Progenitor cell of endocrine pancreas (in vitro differentiated cells): ENCODE data around the gene DNPH1. TPM values are rescaled to one million over a fixed set of nuclear protein-coding genes. Genes with fewer than 3 reads are reported as not detected.

ENCODE experiments used
- DNase-seq: peaks from one replicate; pipeline ENCODE4 v3.0.0; 2021; ENCODE audit warnings: low spot score; ENCODE audit not compliant: unreplicated experiment
- H3K27ac Mint-ChIP-seq: 2 replicates; pipeline ENCODE4 v1.8.0; 2021; ENCODE audit warnings: mild to moderate bottlenecking, moderate library complexity, mixed read lengths
- H3K27me3 Mint-ChIP-seq: 2 replicates; pipeline ENCODE4 v1.8.0; 2021; ENCODE audit warnings: mixed read lengths
- H3K36me3 Mint-ChIP-seq: 2 replicates; pipeline ENCODE4 v1.8.0; 2022; ENCODE audit warnings: mixed read lengths; ENCODE audit not compliant: insufficient read depth
- H3K4me1 Mint-ChIP-seq: 2 replicates; pipeline ENCODE4 v1.8.0; 2021; ENCODE audit warnings: low read depth, mixed read lengths
- H3K4me3 Mint-ChIP-seq: 2 replicates; pipeline ENCODE4 v1.8.0; 2021; ENCODE audit warnings: low read depth, mild to moderate bottlenecking, moderate library complexity, mixed read lengths
- H3K9me3 Mint-ChIP-seq: 2 replicates; pipeline ENCODE4 v1.8.0; 2021; ENCODE audit warnings: low read depth, mixed read lengths
- total RNA-seq: library from RNA; stranded (reverse); gene quantifications from 2 replicates; pipeline ENCODE4 v1.2.1, GENCODE V29; 2021
- TF ChIP-seq, protein P1 (sequence below): fragments of 200-600 bp; sonication (generic); IDR thresholded peaks from one replicate; pipeline ENCODE4 v1.5.0; 2021; ENCODE audit warnings: antibody characterized with exemption, mild to moderate bottlenecking; ENCODE audit not compliant: unreplicated experiment

DNPH1 gene
- total RNA-seq, 1 donor from 2014 or later, result 33.9 TPM

DNA sequence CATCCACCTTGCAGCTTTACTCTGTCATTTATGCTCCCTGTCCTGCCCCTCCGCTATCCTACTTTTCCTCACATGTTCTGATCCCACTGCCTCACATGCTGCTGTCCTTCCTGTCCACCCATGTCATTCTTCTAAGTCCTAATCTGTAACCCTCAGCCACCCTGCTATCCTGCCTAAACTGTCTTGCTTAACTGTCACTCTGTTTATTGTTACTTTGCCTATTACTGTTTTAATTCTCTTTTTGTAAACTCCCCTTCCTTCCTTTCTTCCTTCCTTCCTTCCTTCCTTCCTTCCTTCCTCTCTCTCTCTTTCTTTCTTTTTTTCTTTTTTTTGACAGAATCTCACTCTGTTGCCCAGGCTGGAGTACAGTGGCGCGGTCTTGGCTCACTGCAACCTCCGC lies 45.8 kb downstream of the DNPH1 start:
- TF ChIP-seq, protein P1, sequence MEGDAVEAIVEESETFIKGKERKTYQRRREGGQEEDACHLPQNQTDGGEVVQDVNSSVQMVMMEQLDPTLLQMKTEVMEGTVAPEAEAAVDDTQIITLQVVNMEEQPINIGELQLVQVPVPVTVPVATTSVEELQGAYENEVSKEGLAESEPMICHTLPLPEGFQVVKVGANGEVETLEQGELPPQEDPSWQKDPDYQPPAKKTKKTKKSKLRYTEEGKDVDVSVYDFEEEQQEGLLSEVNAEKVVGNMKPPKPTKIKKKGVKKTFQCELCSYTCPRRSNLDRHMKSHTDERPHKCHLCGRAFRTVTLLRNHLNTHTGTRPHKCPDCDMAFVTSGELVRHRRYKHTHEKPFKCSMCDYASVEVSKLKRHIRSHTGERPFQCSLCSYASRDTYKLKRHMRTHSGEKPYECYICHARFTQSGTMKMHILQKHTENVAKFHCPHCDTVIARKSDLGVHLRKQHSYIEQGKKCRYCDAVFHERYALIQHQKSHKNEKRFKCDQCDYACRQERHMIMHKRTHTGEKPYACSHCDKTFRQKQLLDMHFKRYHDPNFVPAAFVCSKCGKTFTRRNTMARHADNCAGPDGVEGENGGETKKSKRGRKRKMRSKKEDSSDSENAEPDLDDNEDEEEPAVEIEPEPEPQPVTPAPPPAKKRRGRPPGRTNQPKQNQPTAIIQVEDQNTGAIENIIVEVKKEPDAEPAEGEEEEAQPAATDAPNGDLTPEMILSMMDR, result no peak
- Mint-ChIP-seq H3K4me1 (peaks cover 16% of the 10 kb centered on the region), H3K27ac (no peak overlapping the region), H3K4me3 (peak overlapping the region; percentile 87), H3K9me3 (no peaks in the 10 kb centered on the region), H3K27me3 (no peaks in the 10 kb centered on the region), H3K36me3 (peaks cover 11% of the 10 kb centered on the region)
- DNase-seq, result no peak

DNA sequence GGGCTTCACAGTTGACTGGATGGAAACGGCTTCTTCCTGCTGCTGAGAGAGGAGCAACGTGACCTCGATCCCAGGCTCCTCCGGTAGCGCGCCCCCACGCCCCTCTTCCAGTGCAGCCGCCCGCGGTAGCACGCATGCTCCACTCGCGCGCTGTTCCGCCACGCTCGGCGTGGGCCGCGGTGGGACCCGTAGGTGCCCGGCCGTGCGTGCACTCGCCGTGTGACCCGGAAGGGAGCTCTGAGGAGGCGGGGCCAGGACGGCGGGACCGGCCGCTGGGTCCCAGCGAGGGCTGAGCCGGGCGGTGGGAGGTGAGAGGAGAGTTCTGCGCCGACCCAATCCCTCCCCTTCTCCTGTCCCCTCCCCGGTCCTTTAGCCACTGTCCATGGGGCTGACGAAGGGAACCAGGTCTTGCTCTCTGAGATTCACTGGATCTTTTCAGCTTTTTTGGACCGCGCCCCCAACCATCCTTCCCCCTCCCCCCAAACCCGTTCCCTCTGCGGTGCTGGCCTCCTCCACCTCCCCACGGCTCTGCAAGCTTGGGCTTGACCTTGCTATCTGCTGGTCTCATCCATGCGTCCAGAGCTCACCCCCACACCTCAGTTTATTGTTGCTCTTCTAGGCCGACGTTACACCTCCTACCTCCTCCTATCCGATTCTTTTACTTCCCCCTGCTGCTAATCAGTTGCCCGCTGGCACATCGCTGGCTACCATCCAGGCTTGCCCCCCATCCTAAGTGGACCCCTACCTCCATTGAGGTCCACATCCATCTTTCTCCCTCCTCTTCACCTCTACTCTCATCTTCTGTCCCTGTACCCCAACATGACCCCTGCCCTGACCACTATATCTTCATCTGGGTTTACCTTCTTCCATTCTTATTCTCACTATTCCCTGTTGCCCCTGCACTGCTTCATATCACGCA lies 47.1 kb downstream of the DNPH1 start, which contains the start of gene CUL9:
TSS of gene CUL9 (plus strand) at position 255 of the 919 bp plus-strand sequence. CDS start 2,115 bp downstream, outside the sequence.
- H3K4me1 Mint-ChIP-seq, result peaks cover 16% of the 10 kb centered on the region
- H3K27ac Mint-ChIP-seq, result peak within 1 kb of the TSS; percentile 87
- peak within 1 kb of the TSS; percentile 87 for H3K4me3 Mint-ChIP-seq
- TF ChIP-seq, protein P1, result no peak
- DNase-seq, result peak; percentile 52
- no peaks in the 10 kb centered on the region for H3K9me3 Mint-ChIP-seq
- no peaks in the 10 kb centered on the region for H3K27me3 Mint-ChIP-seq
- peaks cover 11% of the 10 kb centered on the region for H3K36me3 Mint-ChIP-seq

GRCh38 chr6:43181621-43181941 lies 47.7 kb downstream of the DNPH1 start:
- no peak for DNase-seq
- TF ChIP-seq, protein P1, result no peak
- Mint-ChIP-seq H3K27ac (peak overlapping the region; percentile 79), H3K9me3 (no peaks in the 10 kb centered on the region), H3K4me3 (peak overlapping the region; percentile 87), H3K4me1 (peaks cover 16% of the 10 kb centered on the region), H3K36me3 (peaks cover 10% of the 10 kb centered on the region), H3K27me3 (no peaks in the 10 kb centered on the region)

- peak overlapping the region; percentile 87 for H3K4me3 Mint-ChIP-seq
- peaks cover 16% of the 10 kb centered on the region for H3K4me1 Mint-ChIP-seq
- no peak for DNase-seq
- peak overlapping the region; percentile 79 for H3K27ac Mint-ChIP-seq
- no peaks in the 10 kb centered on the region for H3K9me3 Mint-ChIP-seq
- peaks cover 7% of the 10 kb centered on the region for H3K36me3 Mint-ChIP-seq
- TF ChIP-seq, protein P1, result no peak
- H3K27me3 Mint-ChIP-seq, result no peaks in the 10 kb centered on the region
Observed at GRCh38 chr6:43180985-43181384, 48.3 kb downstream of the DNPH1 start.

- H3K36me3 Mint-ChIP-seq, result peaks cover 4% of the 10 kb centered on the region
- H3K27ac Mint-ChIP-seq, result no peak overlapping the region
- no peaks in the 10 kb centered on the region for H3K9me3 Mint-ChIP-seq
- TF ChIP-seq, protein P1, result no peak
- H3K4me3 Mint-ChIP-seq, result no peak overlapping the region
- no peaks in the 10 kb centered on the region for H3K27me3 Mint-ChIP-seq
- DNase-seq, result no peak
- H3K4me1 Mint-ChIP-seq, result peaks cover 17% of the 10 kb centered on the region
Observed at GRCh38 chr6:43180058-43180457, 49.2 kb downstream of the DNPH1 start.
